Measurements from ENCODE around the gene SDHB. TPM values are rescaled to one million over a fixed set of nuclear protein-coding genes. Genes with fewer than 3 reads are reported as not detected.

The SDHB gene
- total RNA-seq, 1 donor from 2014 or later, result 44.9 TPM

GRCh38 chr1:17052641-17053040 is 1.2 kb downstream of the SDHB start:
- H3K27me3 Mint-ChIP-seq (ENCODE audit: unreplicated experiment), result peaks cover 3% of the 10 kb centered on the region
- peaks cover 9% of the 10 kb centered on the region for H3K4me1 Mint-ChIP-seq (ENCODE audit: unreplicated experiment)
- H3K36me3 Mint-ChIP-seq (ENCODE audit: low read depth, unreplicated experiment), result no peaks in the 10 kb centered on the region
- H3K27ac Mint-ChIP-seq (ENCODE audit: unreplicated experiment), result no peak overlapping the region
- no peaks in the 10 kb centered on the region for H3K9me3 Mint-ChIP-seq (ENCODE audit: unreplicated experiment)
- TF ChIP-seq CTCF (IDR thresholded peaks at IDR 0.05; ENCODE audit: unreplicated experiment), result no peak
- no peak overlapping the region for H3K4me3 Mint-ChIP-seq (ENCODE audit: unreplicated experiment)
- DNase-seq (ENCODE audit: low spot score), result no peak

GRCh38 chr1:17052038-17052437 is 1.8 kb downstream of the SDHB start:
- Mint-ChIP-seq H3K27me3 (ENCODE audit: unreplicated experiment) (peaks cover 1% of the 10 kb centered on the region), H3K4me1 (ENCODE audit: unreplicated experiment) (peaks cover 9% of the 10 kb centered on the region), H3K4me3 (ENCODE audit: unreplicated experiment) (no peak overlapping the region), H3K27ac (ENCODE audit: unreplicated experiment) (no peak overlapping the region), H3K36me3 (ENCODE audit: low read depth, unreplicated experiment) (no peaks in the 10 kb centered on the region), H3K9me3 (ENCODE audit: unreplicated experiment) (no peaks in the 10 kb centered on the region)
- no peak for TF ChIP-seq CTCF (IDR thresholded peaks at IDR 0.05; ENCODE audit: unreplicated experiment)
- DNase-seq (ENCODE audit: low spot score), result no peak

GRCh38 chr1:17047924-17048323 is 5.9 kb downstream of the SDHB start:
- Mint-ChIP-seq H3K27ac (ENCODE audit: unreplicated experiment) (no peak overlapping the region), H3K9me3 (ENCODE audit: unreplicated experiment) (no peaks in the 10 kb centered on the region), H3K4me3 (ENCODE audit: unreplicated experiment) (no peak overlapping the region), H3K27me3 (ENCODE audit: unreplicated experiment) (no peaks in the 10 kb centered on the region), H3K36me3 (ENCODE audit: low read depth, unreplicated experiment) (peaks cover 4% of the 10 kb centered on the region), H3K4me1 (ENCODE audit: unreplicated experiment) (peaks cover 2% of the 10 kb centered on the region)
- TF ChIP-seq CTCF (IDR thresholded peaks at IDR 0.05; ENCODE audit: unreplicated experiment), result no peak
- no peak for DNase-seq (ENCODE audit: low spot score)

GRCh38 chr1:17046334-17046657 is 7.5 kb downstream of the SDHB start:
- Mint-ChIP-seq H3K27ac (ENCODE audit: unreplicated experiment) (no peak overlapping the region), H3K9me3 (ENCODE audit: unreplicated experiment) (no peaks in the 10 kb centered on the region), H3K4me1 (ENCODE audit: unreplicated experiment) (peaks cover 2% of the 10 kb centered on the region), H3K27me3 (ENCODE audit: unreplicated experiment) (peaks cover 2% of the 10 kb centered on the region), H3K36me3 (ENCODE audit: low read depth, unreplicated experiment) (peaks cover 4% of the 10 kb centered on the region), H3K4me3 (ENCODE audit: unreplicated experiment) (no peak overlapping the region)
- no peak for TF ChIP-seq CTCF (IDR thresholded peaks at IDR 0.05; ENCODE audit: unreplicated experiment)
- no peak for DNase-seq (ENCODE audit: low spot score)

GRCh38 chr1:17045634-17046333 is 8.0 kb downstream of the SDHB start:
- H3K4me1 Mint-ChIP-seq (ENCODE audit: unreplicated experiment), result no peaks in the 10 kb centered on the region
- TF ChIP-seq CTCF (IDR thresholded peaks at IDR 0.05; ENCODE audit: unreplicated experiment), result peak; percentile 50
- no peak for DNase-seq (ENCODE audit: low spot score)
- no peak overlapping the region for H3K27ac Mint-ChIP-seq (ENCODE audit: unreplicated experiment)
- H3K27me3 Mint-ChIP-seq (ENCODE audit: unreplicated experiment), result peaks cover 2% of the 10 kb centered on the region
- no peaks in the 10 kb centered on the region for H3K9me3 Mint-ChIP-seq (ENCODE audit: unreplicated experiment)
- no peak overlapping the region for H3K4me3 Mint-ChIP-seq (ENCODE audit: unreplicated experiment)
- H3K36me3 Mint-ChIP-seq (ENCODE audit: low read depth, unreplicated experiment), result peaks cover 4% of the 10 kb centered on the region
